Loucy (cell line): ENCODE results near the gene ZBTB20.

Experiments
- H2AFZ ChIP-seq: fragments of 200-600 bp; sonication (generic); 2 replicates; pipeline ENCODE4 v1.6.0; 2016; ENCODE audit warnings: antibody characterized with exemption, mild to moderate bottlenecking, low read length, moderate library complexity
- H3F3A ChIP-seq: fragments of 200-600 bp; 2 replicates; pipeline ENCODE4 v1.6.0; 2016; ENCODE audit warnings: antibody characterized with exemption, low read depth, mild to moderate bottlenecking
- H3K27me3 ChIP-seq: fragments of 200-600 bp; sonication (generic); 2 replicates; pipeline ENCODE4 v1.6.1; 2014; ENCODE audit warnings: low read length, mild to moderate bottlenecking; ENCODE audit not compliant: insufficient read depth, poor library complexity, severe bottlenecking
- H3K36me3 ChIP-seq: fragments of 200-600 bp; sonication (generic); 2 replicates; pipeline ENCODE4 v1.6.1; 2016; ENCODE audit warnings: low read length; ENCODE audit not compliant: insufficient read depth
- H3K4me1 ChIP-seq: fragments of 200-600 bp; sonication (generic); 2 replicates; pipeline ENCODE4 v1.5.1; 2014; ENCODE audit warnings: low read length, mild to moderate bottlenecking; ENCODE audit not compliant: insufficient read depth, poor library complexity, severe bottlenecking
- H3K4me2 ChIP-seq: fragments of 200-600 bp; sonication (generic); 2 replicates; pipeline ENCODE4 v1.6.0; 2014; ENCODE audit warnings: antibody characterized with exemption, low read length, low read depth, mild to moderate bottlenecking; ENCODE audit not compliant: poor library complexity, severe bottlenecking
- H3K4me3 ChIP-seq: fragments of 200-600 bp; sonication (generic); 2 replicates; pipeline ENCODE4 v1.5.1; 2014; ENCODE audit warnings: low read length, mild to moderate bottlenecking, mixed read lengths; ENCODE audit not compliant: poor library complexity, severe bottlenecking
- H3K79me2 ChIP-seq: fragments of 200-600 bp; sonication (generic); 2 replicates; pipeline ENCODE4 v1.6.1; 2014; ENCODE audit warnings: low read length; ENCODE audit not compliant: insufficient read depth
- H3K9ac ChIP-seq: fragments of 200-600 bp; sonication (generic); 2 replicates; pipeline ENCODE4 v1.6.0; 2014; ENCODE audit warnings: mild to moderate bottlenecking, low read depth, low read length, moderate library complexity; ENCODE audit not compliant: poor library complexity, severe bottlenecking
- H3K9me2 ChIP-seq: fragments of 200-600 bp; sonication (generic); replicated peaks from 2 replicates; pipeline ENCODE4 v1.6.1; 2016; ENCODE audit warnings: low read depth, low read length, mixed read lengths
- H3K9me3 ChIP-seq: fragments of 200-600 bp; sonication (generic); 2 replicates; pipeline ENCODE4 v1.6.1; 2014; ENCODE audit warnings: mild to moderate bottlenecking, antibody characterized with exemption, low read length, low read depth; ENCODE audit not compliant: insufficient read depth
- H4K20me1 ChIP-seq: fragments of 200-600 bp; sonication (generic); 2 replicates; pipeline ENCODE4 v1.6.0; 2014; ENCODE audit warnings: antibody characterized with exemption, low read length, mild to moderate bottlenecking; ENCODE audit not compliant: insufficient read depth, poor library complexity, severe bottlenecking
- CTCF ChIP-seq: fragments of 200-600 bp; sonication (generic); conservative IDR thresholded peaks from 2 replicates; pipeline ENCODE4 v1.5.1; 2014; ENCODE audit warnings: mild to moderate bottlenecking, antibody characterized with exemption, low read length
- EZH2phosphoT487 ChIP-seq: fragments of 200-600 bp; IDR thresholded peaks from 2 replicates; pipeline ENCODE4 v1.6.1; 2018; ENCODE audit warnings: antibody characterized with exemption, mild to moderate bottlenecking, moderate library complexity, borderline replicate concordance

Gene ZBTB20

GRCh38 chr3:114587986-114588385 is 559.1 kb downstream of the ZBTB20 start:
- H3K9ac ChIP-seq = no peak overlapping the region
- H3K36me3 ChIP-seq = no peaks in the 10 kb centered on the region; the same call in 1 of the 2 replicates
- no peaks in the 10 kb centered on the region for H3K4me1 ChIP-seq
- H3K9me3 ChIP-seq = no peaks in the 10 kb centered on the region
- H4K20me1 ChIP-seq = no peaks in the 10 kb centered on the region
- H2AFZ ChIP-seq = no peak overlapping the region
- TF ChIP-seq EZH2phosphoT487 = no peak
- TF ChIP-seq CTCF = no peak
- no peaks in the 10 kb centered on the region for H3K79me2 ChIP-seq
- H3K4me3 ChIP-seq = no peak overlapping the region
- no peaks in the 10 kb centered on the region for H3K27me3 ChIP-seq
- H3K4me2 ChIP-seq = no peak overlapping the region
- no peaks in the 10 kb centered on the region for H3F3A ChIP-seq
- no peaks in the 10 kb centered on the region for H3K9me2 ChIP-seq

GRCh38 chr3:114586119-114586518 is 561.0 kb downstream of the ZBTB20 start:
- Histone ChIP-seq H3K9ac (no peak overlapping the region), H3K9me3 (no peaks in the 10 kb centered on the region), H2AFZ (no peak overlapping the region), H3K36me3 (no peaks in the 10 kb centered on the region; the same call in 1 of the 2 replicates), H3K4me3 (no peak overlapping the region), H4K20me1 (no peaks in the 10 kb centered on the region), H3F3A (no peaks in the 10 kb centered on the region), H3K27me3 (no peaks in the 10 kb centered on the region), H3K9me2 (no peaks in the 10 kb centered on the region), H3K79me2 (no peaks in the 10 kb centered on the region), H3K4me2 (no peak overlapping the region), H3K4me1 (no peaks in the 10 kb centered on the region)
- TF ChIP-seq CTCF = no peak

- Histone ChIP-seq H3K9ac (no peak overlapping the region), H3K4me2 (no peak overlapping the region), H2AFZ (no peak overlapping the region), H3F3A (no peaks in the 10 kb centered on the region), H3K36me3 (no peaks in the 10 kb centered on the region; the same call in 1 of the 2 replicates), H3K9me2 (no peaks in the 10 kb centered on the region), H3K4me3 (no peak overlapping the region), H4K20me1 (no peaks in the 10 kb centered on the region), H3K79me2 (no peaks in the 10 kb centered on the region), H3K9me3 (no peaks in the 10 kb centered on the region; the same call in 1 of the 2 replicates), H3K27me3 (no peaks in the 10 kb centered on the region), H3K4me1 (no peaks in the 10 kb centered on the region)
- TF ChIP-seq EZH2phosphoT487 = no peak
- TF ChIP-seq CTCF = no peak
Observed at GRCh38 chr3:114585687-114586086, 561.4 kb downstream of the ZBTB20 start.
